Measurements from ENCODE around the gene DTHD1. TPM values are rescaled to one million over a fixed set of nuclear protein-coding genes. Genes with fewer than 3 reads are reported as not detected.

Gene DTHD1
- total RNA-seq = not detected in 2 replicates

DNA sequence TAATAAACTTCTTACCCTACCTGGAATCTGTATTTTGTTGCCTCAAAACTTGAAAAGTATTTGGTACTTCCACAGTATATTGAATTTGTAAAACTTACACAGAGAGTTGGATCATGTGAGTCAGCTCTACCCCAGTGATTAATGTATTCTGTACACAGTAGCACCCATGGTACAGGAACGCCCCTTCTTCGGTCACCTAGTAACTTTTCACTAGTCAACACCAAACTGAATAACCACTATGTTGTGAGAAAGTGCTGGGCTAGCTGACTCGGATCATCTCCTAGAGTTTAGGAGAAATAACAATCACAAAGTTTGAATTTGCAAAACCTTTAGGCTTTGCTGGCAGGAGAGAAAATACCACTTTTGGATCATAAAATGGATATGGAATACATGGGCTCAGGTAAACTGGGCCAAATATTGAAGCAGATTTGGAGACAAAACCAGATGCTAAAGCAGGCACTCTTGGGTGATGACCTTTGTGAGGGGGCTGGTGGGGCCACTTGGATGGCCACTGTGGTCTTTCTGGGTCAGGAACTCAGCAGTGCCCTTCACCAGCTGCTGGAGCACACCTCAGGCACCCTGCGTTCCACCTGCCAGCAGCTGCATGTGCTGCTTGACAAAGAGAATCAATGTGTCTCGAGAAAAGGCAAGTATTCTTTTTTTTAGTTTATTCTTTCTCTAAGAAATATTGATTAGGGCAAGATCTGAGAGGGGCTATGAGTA, at the start of gene DTHD1:
TSS of gene DTHD1 (plus strand) at position 233 of the 723 bp plus-strand sequence. CDS start at position 376, 143 bp downstream.

DNA sequence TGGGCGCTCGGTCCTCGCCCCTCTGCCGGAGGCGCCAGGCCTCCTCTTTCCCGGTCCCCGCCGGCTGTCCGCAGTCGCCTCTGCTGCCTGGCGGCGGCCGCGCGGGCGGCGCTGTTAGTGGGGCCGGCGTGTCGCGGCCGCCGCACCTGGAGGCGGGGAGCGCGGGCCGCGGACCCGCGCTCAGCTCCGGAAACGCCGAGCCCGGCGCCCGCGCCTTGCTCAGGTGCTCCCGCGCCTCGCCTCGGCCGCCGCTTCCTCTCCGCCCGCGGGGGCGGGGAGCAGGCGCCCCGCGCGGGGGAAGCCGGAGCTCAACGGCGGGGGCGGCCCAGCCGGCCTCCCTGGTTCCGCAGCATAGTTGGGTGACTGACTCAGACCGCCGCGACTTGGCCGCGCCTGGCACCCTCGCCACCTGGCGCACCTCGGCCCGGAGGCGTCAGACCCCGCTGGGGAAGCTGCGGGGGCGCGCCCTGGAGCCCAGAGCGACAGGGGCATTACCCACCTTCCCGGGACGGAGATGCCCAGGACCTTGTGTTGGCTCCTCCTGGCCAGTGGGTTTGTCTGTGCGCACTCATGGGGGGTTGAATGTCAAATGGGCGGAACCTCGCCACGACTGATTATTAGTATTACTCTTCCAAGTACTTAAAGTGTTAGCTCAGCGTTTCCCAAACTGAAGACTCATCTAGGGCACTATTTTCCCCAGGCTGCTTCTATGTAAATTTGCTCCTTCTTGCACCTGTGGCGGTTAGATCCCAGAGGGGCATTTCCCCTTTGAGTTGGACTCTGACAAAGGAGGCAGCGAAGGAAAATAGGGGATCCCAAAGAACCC, 36.9 kb upstream of the DTHD1 start, which contains the start of gene ARAP2:
TSS of gene ARAP2 (minus strand) at position 258 of the 826 bp plus-strand sequence. CDS start 15,028 bp downstream, outside the sequence.

Other genes starting within 250 kb of the DTHD1 start
- gene ARAP2, start 37.1 kb upstream of the DTHD1 start, total RNA-seq = 1.1 and 3.2 TPM in 2 replicates